ENCODE results near the gene FAH.

FAH gene

GRCh38 chr15:80174017-80174746 lies 21.4 kb downstream of the FAH start:
- DNase-seq = peak in 1 of 2 donors; percentile 26

- no peak for DNase-seq
Observed at GRCh38 chr15:80175436-80175835, 22.6 kb downstream of the FAH start.

- no peak for DNase-seq
Observed at GRCh38 chr15:80176443-80176842, 23.6 kb downstream of the FAH start.

- peak; percentile 83 to 92 for DNase-seq
Observed at GRCh38 chr15:80177156-80177555, 24.4 kb downstream of the FAH start.

GRCh38 chr15:80179025-80179759 lies 26.4 kb downstream of the FAH start:
- DNase-seq = peak; percentile 35 to 77

- no peak for DNase-seq
Observed at GRCh38 chr15:80179935-80180334, 27.1 kb downstream of the FAH start.

- DNase-seq = no peak
Observed at GRCh38 chr15:80180468-80180867, 27.7 kb downstream of the FAH start.

- no peak for DNase-seq
Observed at GRCh38 chr15:80180986-80181385, 28.2 kb downstream of the FAH start.

GRCh38 chr15:80182611-80183261 lies 29.9 kb downstream of the FAH start:
- DNase-seq = no peak

GRCh38 chr15:80183306-80183705 lies 30.5 kb downstream of the FAH start:
- DNase-seq = no peak

- no peak for DNase-seq
Observed at GRCh38 chr15:80183886-80184285, 31.1 kb downstream of the FAH start.

GRCh38 chr15:80184554-80184953 lies 31.8 kb downstream of the FAH start:
- no peak for DNase-seq

- DNase-seq = no peak
Observed at GRCh38 chr15:80185152-80185551, 32.4 kb downstream of the FAH start.

GRCh38 chr15:80186066-80186465 lies 33.3 kb downstream of the FAH start:
- DNase-seq = no peak

GRCh38 chr15:80186597-80186996 lies 33.8 kb downstream of the FAH start:
- no peak for DNase-seq

GRCh38 chr15:80188251-80188650 lies 35.5 kb downstream of the FAH start:
- DNase-seq = no peak

GRCh38 chr15:80191198-80191597 lies 38.4 kb downstream of the FAH start:
- DNase-seq = no peak

GRCh38 chr15:80191897-80192595 lies 39.2 kb downstream of the FAH start:
- DNase-seq = no peak

GRCh38 chr15:80194186-80194585 lies 41.4 kb downstream of the FAH start:
- no peak for DNase-seq

GRCh38 chr15:80194914-80195313 lies 42.1 kb downstream of the FAH start:
- no peak for DNase-seq

GRCh38 chr15:80199366-80199765 lies 46.6 kb downstream of the FAH start:
- no peak for DNase-seq

- no peak for DNase-seq
Observed at GRCh38 chr15:80199869-80200268, 47.1 kb downstream of the FAH start.

All from inflammatory macrophage treated with lipopolysaccharide for 1 hour (primary cell).